Measurements from ENCODE around the gene ADAD2. TPM values are rescaled to one million over a fixed set of nuclear protein-coding genes. Genes with fewer than 3 reads are reported as not detected.

The ADAD2 gene
- total RNA-seq, 2 experiments from 2014 or later, result not detected

DNA sequence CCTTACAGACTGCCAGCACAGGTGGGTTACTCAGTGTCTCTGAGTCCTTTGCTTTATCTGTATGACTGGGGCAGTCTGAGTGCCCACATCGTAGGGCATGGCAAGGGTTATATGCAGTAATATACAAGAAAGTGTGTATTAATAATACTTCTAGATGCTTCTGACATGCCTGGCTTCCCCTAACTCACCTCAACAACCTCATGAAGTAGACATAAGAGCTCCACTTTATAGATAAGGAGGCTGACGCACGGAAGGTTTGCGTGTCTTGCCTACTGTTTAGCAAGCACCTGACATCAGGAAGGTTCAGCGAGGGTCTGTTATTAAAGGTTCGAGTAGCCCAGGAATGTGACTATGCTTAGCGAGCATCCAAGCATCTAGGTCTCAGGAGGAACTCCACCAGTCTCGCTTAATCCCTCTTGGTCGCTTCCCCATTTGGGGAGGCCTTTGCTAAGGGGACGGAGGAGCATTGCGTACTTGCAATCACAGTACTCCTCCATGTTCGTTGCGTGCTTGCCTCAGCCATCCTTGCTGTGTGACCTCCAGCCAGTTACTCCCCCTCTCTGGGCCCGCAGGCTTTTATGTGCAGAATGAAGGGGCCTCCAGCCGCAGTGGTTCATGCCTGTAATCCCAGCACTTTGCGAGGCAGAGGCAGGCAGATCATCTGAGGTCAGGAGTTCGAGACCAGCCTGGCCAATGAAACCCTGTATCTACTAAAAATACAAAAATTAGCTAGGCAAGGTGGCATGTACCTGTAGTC lies 47.2 kb downstream of the ADAD2 start:
- Histone ChIP-seq H3K27ac (ENCODE audit: low read depth, low read length, poor library complexity, severe bottlenecking) (no peak overlapping the region), H3K36me3 (ENCODE audit: insufficient read depth, low read length) (no peaks in the 10 kb centered on the region), H3K4me2 (ENCODE audit: low read length) (no peak overlapping the region), H3K4me1 (ENCODE audit: insufficient read depth, low read length, poor library complexity, severe bottlenecking) (no peaks in the 10 kb centered on the region), H2AFZ (ENCODE audit: low read length) (no peak overlapping the region), H3K9me3 (ENCODE audit: low read length) (no peaks in the 10 kb centered on the region), H3K9me2 (ENCODE audit: insufficient read depth, low read length) (no peaks in the 10 kb centered on the region), H4K20me1 (ENCODE audit: insufficient read depth, low read length) (no peaks in the 10 kb centered on the region), H3K79me2 (ENCODE audit: insufficient read depth, low read depth, low read length) (no peaks in the 10 kb centered on the region), H3K4me3 (ENCODE audit: low read depth, low read length, poor library complexity, severe bottlenecking) (no peak overlapping the region)
- TF ChIP-seq, protein P1, sequence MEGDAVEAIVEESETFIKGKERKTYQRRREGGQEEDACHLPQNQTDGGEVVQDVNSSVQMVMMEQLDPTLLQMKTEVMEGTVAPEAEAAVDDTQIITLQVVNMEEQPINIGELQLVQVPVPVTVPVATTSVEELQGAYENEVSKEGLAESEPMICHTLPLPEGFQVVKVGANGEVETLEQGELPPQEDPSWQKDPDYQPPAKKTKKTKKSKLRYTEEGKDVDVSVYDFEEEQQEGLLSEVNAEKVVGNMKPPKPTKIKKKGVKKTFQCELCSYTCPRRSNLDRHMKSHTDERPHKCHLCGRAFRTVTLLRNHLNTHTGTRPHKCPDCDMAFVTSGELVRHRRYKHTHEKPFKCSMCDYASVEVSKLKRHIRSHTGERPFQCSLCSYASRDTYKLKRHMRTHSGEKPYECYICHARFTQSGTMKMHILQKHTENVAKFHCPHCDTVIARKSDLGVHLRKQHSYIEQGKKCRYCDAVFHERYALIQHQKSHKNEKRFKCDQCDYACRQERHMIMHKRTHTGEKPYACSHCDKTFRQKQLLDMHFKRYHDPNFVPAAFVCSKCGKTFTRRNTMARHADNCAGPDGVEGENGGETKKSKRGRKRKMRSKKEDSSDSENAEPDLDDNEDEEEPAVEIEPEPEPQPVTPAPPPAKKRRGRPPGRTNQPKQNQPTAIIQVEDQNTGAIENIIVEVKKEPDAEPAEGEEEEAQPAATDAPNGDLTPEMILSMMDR (conservative IDR thresholded peaks at IDR 0.05; ENCODE audit: low read length), result no peak
- no peak for TF ChIP-seq EZH2phosphoT487 (IDR thresholded peaks at IDR 0.05; ENCODE audit: borderline replicate concordance, low read depth, low read length)
- POLR2A ChIA-PET, result interaction anchor here (0.5 kb wide), 1 partner anchor 1197 kb away, joined by 4 read pairs; no protein-coding TSS in a partner anchor
- CTCF ChIA-PET (ENCODE audit: unreplicated experiment), result no interaction called here
- intact Hi-C loops (cut with micrococcal nuclease; ENCODE audit: unreplicated experiment), result no loop called here
- DNase-seq (ENCODE audit: low spot score), result no peak
- no TSS peak for BruUV-seq (replicated peaks)

DNA sequence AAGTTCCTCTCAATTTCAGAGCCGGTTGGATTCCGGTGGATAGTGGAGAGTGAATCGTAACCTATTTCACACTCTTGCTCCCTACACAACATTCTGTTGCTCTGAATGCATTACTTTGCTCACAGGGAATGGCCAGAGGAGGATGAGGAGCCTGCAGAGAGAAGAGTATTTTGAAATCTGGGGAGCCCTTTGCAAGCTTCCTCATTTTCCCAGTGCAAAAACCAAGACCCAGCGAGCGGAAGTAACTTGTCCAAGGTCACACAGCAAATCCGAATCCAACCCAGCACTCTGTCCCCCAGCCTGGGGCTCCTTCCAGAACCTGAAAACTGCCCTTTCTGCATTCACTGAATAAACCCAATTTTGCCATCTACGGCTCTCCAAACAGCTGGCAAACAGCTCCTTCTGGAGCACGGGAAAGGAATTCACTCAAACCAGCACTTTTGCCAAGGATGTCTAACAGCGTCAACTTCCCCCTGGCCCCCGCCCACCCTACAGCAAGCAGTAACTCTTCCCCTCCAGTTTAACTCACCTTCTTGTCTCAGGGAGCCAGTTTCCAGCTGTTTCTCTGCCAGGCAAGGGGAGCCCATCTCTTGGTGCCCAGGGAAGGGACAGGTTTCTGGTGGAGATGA lies 48.3 kb downstream of the ADAD2 start:
- Histone ChIP-seq H3K9me2 (ENCODE audit: insufficient read depth, low read length) (no peaks in the 10 kb centered on the region), H3K36me3 (ENCODE audit: insufficient read depth, low read length) (no peaks in the 10 kb centered on the region), H3K4me2 (ENCODE audit: low read length) (no peak overlapping the region), H3K4me1 (ENCODE audit: insufficient read depth, low read length, poor library complexity, severe bottlenecking) (no peaks in the 10 kb centered on the region), H3K27ac (ENCODE audit: low read depth, low read length, poor library complexity, severe bottlenecking) (no peak overlapping the region), H3K79me2 (ENCODE audit: insufficient read depth, low read depth, low read length) (no peaks in the 10 kb centered on the region), H3K4me3 (ENCODE audit: low read depth, low read length, poor library complexity, severe bottlenecking) (no peak overlapping the region), H3K9me3 (ENCODE audit: low read length) (no peaks in the 10 kb centered on the region), H4K20me1 (ENCODE audit: insufficient read depth, low read length) (no peaks in the 10 kb centered on the region), H2AFZ (ENCODE audit: low read length) (no peak overlapping the region)
- ChIA-PET POLR2A (no interaction called here), CTCF (ENCODE audit: unreplicated experiment) (no interaction called here)
- DNase-seq (ENCODE audit: low spot score), result no peak
- no TSS peak for BruUV-seq (replicated peaks)
- intact Hi-C loops (cut with micrococcal nuclease; ENCODE audit: unreplicated experiment), result no loop called here
- TF ChIP-seq EZH2phosphoT487 (IDR thresholded peaks at IDR 0.05; ENCODE audit: borderline replicate concordance, low read depth, low read length), result no peak
- TF ChIP-seq, protein P1 (conservative IDR thresholded peaks at IDR 0.05; ENCODE audit: low read length), result no peak

DNA sequence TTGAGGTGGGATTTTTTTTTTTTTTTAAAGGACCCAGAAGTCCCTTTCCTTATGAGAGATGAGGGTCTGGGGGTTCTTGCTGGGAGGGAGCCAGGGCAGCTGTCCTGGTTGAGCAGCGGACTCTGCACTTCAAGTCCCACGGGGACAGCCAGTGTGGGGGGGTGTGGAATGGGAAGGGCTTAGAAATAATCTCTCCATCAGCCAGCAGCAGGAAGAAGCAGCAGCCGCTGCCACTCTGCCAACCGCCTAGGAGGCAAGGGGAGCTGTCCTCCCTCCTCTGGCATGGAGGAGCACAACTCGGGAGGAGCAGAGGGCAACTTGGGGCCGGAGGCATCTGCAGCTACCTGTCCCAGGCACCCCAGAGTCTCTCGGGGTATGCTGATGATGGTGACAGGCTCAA lies 49.0 kb downstream of the ADAD2 start, which contains the start of gene KCNG4:
Gene KCNG4, minus strand, starts transcription at position 104 of the 400 bp plus-strand sequence. CDS start 2,527 bp downstream, outside the sequence.
- Histone ChIP-seq H3K4me2 (ENCODE audit: low read length) (no peak within 1 kb of the TSS), H3K4me3 (ENCODE audit: low read depth, low read length, poor library complexity, severe bottlenecking) (no peak within 1 kb of the TSS), H4K20me1 (ENCODE audit: insufficient read depth, low read length) (no peaks in the 10 kb centered on the region), H3K9me2 (ENCODE audit: insufficient read depth, low read length) (no peaks in the 10 kb centered on the region), H3K36me3 (ENCODE audit: insufficient read depth, low read length) (no peaks in the 10 kb centered on the region), H3K9me3 (ENCODE audit: low read length) (no peaks in the 10 kb centered on the region), H3K79me2 (ENCODE audit: insufficient read depth, low read depth, low read length) (no peaks in the 10 kb centered on the region), H3K27ac (ENCODE audit: low read depth, low read length, poor library complexity, severe bottlenecking) (no peak within 1 kb of the TSS), H3K4me1 (ENCODE audit: insufficient read depth, low read length, poor library complexity, severe bottlenecking) (no peaks in the 10 kb centered on the region), H2AFZ (ENCODE audit: low read length) (no peak within 1 kb of the TSS)
- ChIA-PET CTCF (ENCODE audit: unreplicated experiment) (no interaction called here), POLR2A (no interaction called here)
- TF ChIP-seq, protein P1 (conservative IDR thresholded peaks at IDR 0.05; ENCODE audit: low read length), result no peak
- no peak for TF ChIP-seq EZH2phosphoT487 (IDR thresholded peaks at IDR 0.05; ENCODE audit: borderline replicate concordance, low read depth, low read length)
- no TSS peak for BruUV-seq (replicated peaks)
- no peak for DNase-seq (ENCODE audit: low spot score)
- intact Hi-C loops (cut with micrococcal nuclease; ENCODE audit: unreplicated experiment), result no loop called here
